Progenitor cell of endocrine pancreas (in vitro differentiated cells): Measurements from ENCODE around the gene PTPN12. TPM values are rescaled to one million over a fixed set of nuclear protein-coding genes. Genes with fewer than 3 reads are reported as not detected.
A peak's percentile ranks its signal among the peaks of the same experiment; 100 is the strongest.

Experiments used
- DNase-seq: peaks from one replicate; pipeline ENCODE4 v3.0.0; 2021; ENCODE audit warnings: low spot score; ENCODE audit not compliant: unreplicated experiment
- H3K27ac Mint-ChIP-seq: 2 replicates; pipeline ENCODE4 v1.8.0; 2021; ENCODE audit warnings: mild to moderate bottlenecking, moderate library complexity, mixed read lengths
- H3K27me3 Mint-ChIP-seq: 2 replicates; pipeline ENCODE4 v1.8.0; 2021; ENCODE audit warnings: mixed read lengths
- H3K36me3 Mint-ChIP-seq: 2 replicates; pipeline ENCODE4 v1.8.0; 2022; ENCODE audit warnings: mixed read lengths; ENCODE audit not compliant: insufficient read depth
- H3K4me1 Mint-ChIP-seq: 2 replicates; pipeline ENCODE4 v1.8.0; 2021; ENCODE audit warnings: low read depth, mixed read lengths
- H3K4me3 Mint-ChIP-seq: 2 replicates; pipeline ENCODE4 v1.8.0; 2021; ENCODE audit warnings: low read depth, mild to moderate bottlenecking, moderate library complexity, mixed read lengths
- H3K9me3 Mint-ChIP-seq: 2 replicates; pipeline ENCODE4 v1.8.0; 2021; ENCODE audit warnings: low read depth, mixed read lengths
- CTCF ChIP-seq: fragments of 200-600 bp; sonication (generic); IDR thresholded peaks from one replicate; pipeline ENCODE4 v1.5.0; 2021; ENCODE audit warnings: antibody characterized with exemption, mild to moderate bottlenecking; ENCODE audit not compliant: unreplicated experiment
- total RNA-seq: library from RNA; stranded (reverse); gene quantifications from 2 replicates; pipeline ENCODE4 v1.2.1, GENCODE V29; 2021

The PTPN12 gene
- total RNA-seq, 1 donor from 2014 or later, result 140 TPM

- peaks cover 1% of the 10 kb centered on the region for H3K4me1 Mint-ChIP-seq
- TF ChIP-seq CTCF, result no peak
- H3K27me3 Mint-ChIP-seq, result no peaks in the 10 kb centered on the region
- no peak overlapping the region for H3K4me3 Mint-ChIP-seq
- H3K9me3 Mint-ChIP-seq, result no peaks in the 10 kb centered on the region
- H3K36me3 Mint-ChIP-seq, result peaks cover 20% of the 10 kb centered on the region
- no peak for DNase-seq
- H3K27ac Mint-ChIP-seq, result no peak overlapping the region
Measured at GRCh38 chr7:77576856-77577255, 39.8 kb downstream of the PTPN12 start.

- Mint-ChIP-seq H3K27me3 (no peaks in the 10 kb centered on the region), H3K4me1 (peaks cover 1% of the 10 kb centered on the region), H3K27ac (no peak overlapping the region), H3K9me3 (no peaks in the 10 kb centered on the region), H3K4me3 (no peak overlapping the region), H3K36me3 (peaks cover 23% of the 10 kb centered on the region)
- no peak for TF ChIP-seq CTCF
- DNase-seq, result no peak
Measured at GRCh38 chr7:77579797-77580196, 42.7 kb downstream of the PTPN12 start.

GRCh38 chr7:77580762-77581350, 43.8 kb downstream of the PTPN12 start:
- Mint-ChIP-seq H3K4me3 (no peak overlapping the region), H3K4me1 (no peaks in the 10 kb centered on the region), H3K36me3 (peaks cover 22% of the 10 kb centered on the region), H3K27me3 (no peaks in the 10 kb centered on the region), H3K27ac (peak overlapping the region; percentile 18), H3K9me3 (no peaks in the 10 kb centered on the region)
- DNase-seq, result no peak
- no peak for TF ChIP-seq CTCF

GRCh38 chr7:77587272-77587671, 50.2 kb downstream of the PTPN12 start:
- no peaks in the 10 kb centered on the region for H3K4me1 Mint-ChIP-seq
- H3K4me3 Mint-ChIP-seq, result no peak overlapping the region
- no peak for TF ChIP-seq CTCF
- DNase-seq, result no peak
- H3K27ac Mint-ChIP-seq, result no peak overlapping the region
- peaks cover 21% of the 10 kb centered on the region for H3K36me3 Mint-ChIP-seq
- no peaks in the 10 kb centered on the region for H3K9me3 Mint-ChIP-seq
- H3K27me3 Mint-ChIP-seq, result no peaks in the 10 kb centered on the region

GRCh38 chr7:77600952-77601351, 63.9 kb downstream of the PTPN12 start:
- H3K36me3 Mint-ChIP-seq, result peaks cover 23% of the 10 kb centered on the region
- no peak for TF ChIP-seq CTCF
- H3K27ac Mint-ChIP-seq, result no peak overlapping the region
- H3K27me3 Mint-ChIP-seq, result no peaks in the 10 kb centered on the region
- H3K9me3 Mint-ChIP-seq, result no peaks in the 10 kb centered on the region
- H3K4me1 Mint-ChIP-seq, result no peaks in the 10 kb centered on the region
- H3K4me3 Mint-ChIP-seq, result no peak overlapping the region
- DNase-seq, result no peak
